Upper lobe of left lung (tissue), 6 donors: Measurements from ENCODE around the gene MACROD2. TPM values are rescaled to one million over a fixed set of nuclear protein-coding genes. Genes with fewer than 3 reads are reported as not detected.

Experiments used
- ATAC-seq, 2 donors: fragments of 200-7000 bp; cut with Tn5 transposase; one replicate each; pipeline ENCODE4 v1.9.1; 2022; ENCODE audit warnings: mild to moderate bottlenecking in 2 of 2, moderate library complexity in 2 of 2; ENCODE audit not compliant: low FRiP score in 2 of 2
- DNase-seq, 2 donors: peaks; one replicate each; pipeline ENCODE4 v3.0.0-alpha.2; 2019 to 2020
- H3K27ac ChIP-seq, 4 donors: fragments of 200-600 bp; sonication (generic); one replicate each; pipeline ENCODE4 v1.5.1; 2016 to 2019
- H3K27me3 ChIP-seq, 4 donors: fragments of 200-600 bp; sonication (generic); one replicate each; pipeline ENCODE4 v1.5.1; 2017 to 2019
- H3K36me3 ChIP-seq, 4 donors: fragments of 200-600 bp; sonication (generic); one replicate each; pipeline ENCODE4 v1.5.1; 2016 to 2019
- H3K4me1 ChIP-seq, 4 donors: fragments of 200-600 bp; sonication (generic); one replicate each; pipeline ENCODE4 v1.5.1; 2018 to 2019
- H3K4me3 ChIP-seq, 4 donors: fragments of 200-600 bp; sonication (generic); one replicate each; pipeline ENCODE4 v1.5.1; 2017 to 2019; ENCODE audit warnings: mild to moderate bottlenecking in 2 of 4, moderate library complexity in 1 of 4
- H3K9me3 ChIP-seq, 4 donors: fragments of 200-600 bp; sonication (generic); one replicate each; pipeline ENCODE4 v1.5.1; 2018 to 2019
- EP300 ChIP-seq, 4 donors: sonication (generic); formaldehyde crosslinking; IDR thresholded peaks; one replicate each; pipeline ENCODE4 v1.5.1; 2017; ENCODE audit warnings: antibody characterized with exemption in 4 of 4, control low read depth in 2 of 4
- POLR2A ChIP-seq, 4 donors: fragments of 450-650 bp; IDR thresholded peaks; one replicate each; pipeline ENCODE4 v1.5.1; 2016 to 2017; ENCODE audit warnings: antibody characterized with exemption in 4 of 4, mild to moderate bottlenecking in 2 of 4
- POLR2AphosphoS5 ChIP-seq, 2 donors: sonication (generic); formaldehyde crosslinking; IDR thresholded peaks; one replicate each; pipeline ENCODE4 v1.5.1; 2017; ENCODE audit warnings: antibody characterized with exemption in 2 of 2
- WGBS, 2 donors: methylation state at CpG; one replicate each; pipeline ENCODE4 v1.1.5; 2017 to 2018; 5-methylcytosine and 5-hydroxymethylcytosine counted together
- total RNA-seq, 6 donors: library from RNA; depleted of rRNA in 4 of 6; stranded (reverse); fragments of >200 nt in 4 of 6; gene quantifications; one replicate each; pipeline versions ENCODE4 v1.1.0 to v1.2.1, GENCODE V29; 2016 to 2021
- TF ChIP-seq, protein P1 (sequence below), 6 experiments: fragments of 450-650 bp in 4 of 6; fragments of 200-600 bp in 2 of 6; sonication (generic) in 2 of 6; IDR thresholded peaks; one replicate each; pipeline ENCODE4 v1.5.1; 2016 to 2019; ENCODE audit warnings: antibody characterized with exemption in 6 of 6
- donor health status: DM: no; HTN: no; CAD: no; lungs with moderate emphysema.
- donor health status: DM: no; HTN: yes; CAD: no; lungs with severe emphysema.

Gene MACROD2
- total RNA-seq, 6 donors from 2014 or later, result 20.7 to 84.3 (median 36.3) TPM

- no peaks in the 10 kb centered on the region for H3K4me1 ChIP-seq
- H3K27me3 ChIP-seq, result no peaks in the 10 kb centered on the region
- H3K4me3 ChIP-seq, result no peak overlapping the region
- no peaks in the 10 kb centered on the region for H3K9me3 ChIP-seq
- TF ChIP-seq POLR2AphosphoS5 (IDR thresholded peaks at IDR 0.05) (no peak), EP300 (IDR thresholded peaks at IDR 0.05) (no peak), POLR2A (IDR thresholded peaks at IDR 0.05) (no peak)
- TF ChIP-seq, protein P1, sequence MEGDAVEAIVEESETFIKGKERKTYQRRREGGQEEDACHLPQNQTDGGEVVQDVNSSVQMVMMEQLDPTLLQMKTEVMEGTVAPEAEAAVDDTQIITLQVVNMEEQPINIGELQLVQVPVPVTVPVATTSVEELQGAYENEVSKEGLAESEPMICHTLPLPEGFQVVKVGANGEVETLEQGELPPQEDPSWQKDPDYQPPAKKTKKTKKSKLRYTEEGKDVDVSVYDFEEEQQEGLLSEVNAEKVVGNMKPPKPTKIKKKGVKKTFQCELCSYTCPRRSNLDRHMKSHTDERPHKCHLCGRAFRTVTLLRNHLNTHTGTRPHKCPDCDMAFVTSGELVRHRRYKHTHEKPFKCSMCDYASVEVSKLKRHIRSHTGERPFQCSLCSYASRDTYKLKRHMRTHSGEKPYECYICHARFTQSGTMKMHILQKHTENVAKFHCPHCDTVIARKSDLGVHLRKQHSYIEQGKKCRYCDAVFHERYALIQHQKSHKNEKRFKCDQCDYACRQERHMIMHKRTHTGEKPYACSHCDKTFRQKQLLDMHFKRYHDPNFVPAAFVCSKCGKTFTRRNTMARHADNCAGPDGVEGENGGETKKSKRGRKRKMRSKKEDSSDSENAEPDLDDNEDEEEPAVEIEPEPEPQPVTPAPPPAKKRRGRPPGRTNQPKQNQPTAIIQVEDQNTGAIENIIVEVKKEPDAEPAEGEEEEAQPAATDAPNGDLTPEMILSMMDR (IDR thresholded peaks at IDR 0.05), result no peak
- H3K27ac ChIP-seq, result no peak overlapping the region
- no peaks in the 10 kb centered on the region for H3K36me3 ChIP-seq
- DNase-seq (no peak), ATAC-seq (no peak)
- WGBS, 2 donors, result 64 to 74% methylated on average over 9 to 11 of the region's 11 CpGs
Measured at GRCh38 chr20:15851576-15852215, 1856.4 kb downstream of the MACROD2 start.

DNA sequence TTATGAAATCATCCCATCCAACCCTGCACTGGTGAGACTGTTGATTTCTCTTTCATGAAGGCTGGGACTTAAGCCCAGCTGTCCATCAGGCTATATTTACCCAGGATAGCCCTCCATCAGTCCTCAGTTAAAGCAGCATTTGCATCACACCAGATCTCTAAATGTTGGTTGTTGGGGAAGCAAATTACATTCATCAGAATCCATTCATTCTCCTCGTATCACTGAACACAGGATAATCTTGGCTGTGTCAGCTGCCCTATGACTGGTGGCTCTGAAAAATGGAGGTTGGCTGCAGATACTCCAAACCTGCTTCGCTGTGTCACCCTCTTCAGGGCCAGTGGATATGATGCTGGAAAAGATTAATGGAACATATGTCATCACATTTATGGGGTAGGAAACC, 1859.6 kb downstream of the MACROD2 start:
- Histone ChIP-seq H3K9me3 (no peaks in the 10 kb centered on the region), H3K36me3 (no peaks in the 10 kb centered on the region), H3K4me1 (no peaks in the 10 kb centered on the region), H3K27ac (no peak overlapping the region), H3K27me3 (no peaks in the 10 kb centered on the region), H3K4me3 (no peak overlapping the region)
- whole genome bisulfite sequencing, 2 donors, result 75 to 89% methylated on average over 2 of the region's 2 CpGs
- no peak for DNase-seq
- no peak for TF ChIP-seq POLR2AphosphoS5 (IDR thresholded peaks at IDR 0.05)
- TF ChIP-seq, protein P1 (IDR thresholded peaks at IDR 0.05), result no peak
- no peak for TF ChIP-seq EP300 (IDR thresholded peaks at IDR 0.05)
- no peak for TF ChIP-seq POLR2A (IDR thresholded peaks at IDR 0.05)
- no peak for ATAC-seq

- Histone ChIP-seq H3K4me3 (no peak overlapping the region), H3K36me3 (no peaks in the 10 kb centered on the region), H3K27ac (no peak overlapping the region), H3K27me3 (no peaks in the 10 kb centered on the region), H3K9me3 (no peaks in the 10 kb centered on the region), H3K4me1 (no peaks in the 10 kb centered on the region)
- WGBS, 2 donors, result 91 to 94% methylated on average over 4 of the region's 4 CpGs
- no peak for ATAC-seq
- DNase-seq, result no peak
- TF ChIP-seq POLR2AphosphoS5 (IDR thresholded peaks at IDR 0.05) (no peak), EP300 (IDR thresholded peaks at IDR 0.05) (no peak), POLR2A (IDR thresholded peaks at IDR 0.05) (no peak)
- TF ChIP-seq, protein P1 (IDR thresholded peaks at IDR 0.05), result no peak
Measured at GRCh38 chr20:15857173-15857784, 1862.0 kb downstream of the MACROD2 start.

DNA sequence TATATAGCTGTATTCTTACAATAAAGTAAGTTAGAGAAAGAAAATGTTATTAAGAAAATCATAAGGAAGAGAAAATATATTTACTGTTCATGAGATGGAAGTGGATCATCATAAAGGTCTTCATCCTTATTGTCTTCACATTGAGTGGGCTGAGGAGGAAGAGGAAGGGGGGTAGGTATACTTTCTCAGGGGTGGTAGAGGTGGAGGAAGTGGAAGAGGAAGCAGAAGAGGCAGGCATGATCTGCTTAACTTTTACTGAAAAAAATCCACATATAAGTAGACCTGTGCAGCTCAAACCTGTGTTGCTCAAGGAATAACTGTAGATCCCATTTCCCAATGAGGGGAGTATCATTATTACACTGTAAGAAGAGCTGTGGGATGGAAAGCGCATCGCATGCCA, 1863.7 kb downstream of the MACROD2 start:
- no peak for TF ChIP-seq POLR2AphosphoS5 (IDR thresholded peaks at IDR 0.05)
- no peak for TF ChIP-seq EP300 (IDR thresholded peaks at IDR 0.05)
- TF ChIP-seq, protein P1 (IDR thresholded peaks at IDR 0.05), result no peak
- TF ChIP-seq POLR2A (IDR thresholded peaks at IDR 0.05), result no peak
- ATAC-seq, result no peak
- Histone ChIP-seq H3K36me3 (no peaks in the 10 kb centered on the region), H3K4me1 (no peaks in the 10 kb centered on the region), H3K27me3 (no peaks in the 10 kb centered on the region), H3K4me3 (no peak overlapping the region), H3K9me3 (no peaks in the 10 kb centered on the region), H3K27ac (no peak overlapping the region)
- no peak for DNase-seq
- 92 to 94% methylated on average over 2 of the region's 2 CpGs for WGBS, 2 donors

DNA sequence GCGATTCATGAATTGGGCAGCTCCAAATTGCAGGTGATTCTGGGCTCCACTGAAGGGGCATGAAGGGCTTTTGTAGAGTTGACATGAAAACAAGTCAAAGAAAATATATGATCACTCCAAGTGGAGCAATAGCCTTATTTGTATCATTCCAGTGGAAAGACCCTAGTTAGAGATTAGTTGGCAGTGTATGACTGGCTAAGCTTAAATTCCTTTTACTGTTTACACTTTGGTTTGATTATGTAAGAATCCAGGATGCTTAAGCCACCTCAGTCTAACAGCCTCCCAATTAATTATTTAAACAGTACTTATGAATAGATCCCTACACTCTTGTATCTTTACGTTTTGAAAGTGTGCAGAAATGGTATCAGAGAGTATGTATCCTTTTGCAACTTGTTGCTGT, 1865.5 kb downstream of the MACROD2 start:
- 54 to 62% methylated on average over 2 of the region's 2 CpGs for WGBS, 2 donors
- no peaks in the 10 kb centered on the region for H3K36me3 ChIP-seq
- TF ChIP-seq, protein P1 (IDR thresholded peaks at IDR 0.05), result no peak
- TF ChIP-seq POLR2AphosphoS5 (IDR thresholded peaks at IDR 0.05) (no peak), EP300 (IDR thresholded peaks at IDR 0.05) (no peak), POLR2A (IDR thresholded peaks at IDR 0.05) (no peak)
- DNase-seq (no peak), ATAC-seq (no peak)
- no peaks in the 10 kb centered on the region for H3K4me1 ChIP-seq
- H3K4me3 ChIP-seq, result no peak overlapping the region
- no peak overlapping the region for H3K27ac ChIP-seq
- H3K27me3 ChIP-seq, result no peaks in the 10 kb centered on the region
- no peaks in the 10 kb centered on the region for H3K9me3 ChIP-seq
